Glutamatergic neuron (in vitro differentiated cells): ENCODE data around the gene GTPBP4. TPM values are rescaled to one million over a fixed set of nuclear protein-coding genes. Genes with fewer than 3 reads are reported as not detected.

Source experiments
- DNase-seq: peaks from one replicate; pipeline ENCODE4 v3.0.0; 2022
- H3K27ac Mint-ChIP-seq: one replicate; pipeline ENCODE4 v1.8.0; 2020; ENCODE audit warnings: mild to moderate bottlenecking, mixed read lengths, inconsistent platforms; ENCODE audit not compliant: unreplicated experiment
- H3K27me3 Mint-ChIP-seq: one replicate; pipeline ENCODE4 v1.8.0; 2020; ENCODE audit warnings: mild to moderate bottlenecking, moderate library complexity, mixed read lengths, inconsistent platforms; ENCODE audit not compliant: unreplicated experiment
- H3K36me3 Mint-ChIP-seq: one replicate; pipeline ENCODE4 v1.8.0; 2020; ENCODE audit warnings: mild to moderate bottlenecking, mixed read lengths, inconsistent platforms; ENCODE audit not compliant: unreplicated experiment
- H3K4me1 Mint-ChIP-seq: one replicate; pipeline ENCODE4 v1.8.0; 2020; ENCODE audit warnings: mild to moderate bottlenecking, low read depth, mixed read lengths, inconsistent platforms; ENCODE audit not compliant: unreplicated experiment
- H3K4me3 Mint-ChIP-seq: one replicate; pipeline ENCODE4 v1.8.0; 2020; ENCODE audit warnings: mild to moderate bottlenecking, mixed read lengths, inconsistent platforms; ENCODE audit not compliant: unreplicated experiment
- H3K9me3 Mint-ChIP-seq: one replicate; pipeline ENCODE4 v1.8.0; 2020; ENCODE audit warnings: mild to moderate bottlenecking, moderate library complexity, mixed read lengths, inconsistent platforms; ENCODE audit not compliant: unreplicated experiment
- CTCF ChIP-seq: fragments of 200-600 bp; sonication (generic); IDR thresholded peaks from one replicate; pipeline ENCODE4 v1.5.0; 2021; ENCODE audit not compliant: partially characterized antibody, unreplicated experiment
- total RNA-seq: library from RNA; stranded (reverse); fragmentation: NEBNext Ultra II Directional; extraction: Animal tissue kit (Norgen Biotek cat#: 25700); gene quantifications from one replicate; pipeline ENCODE4 v1.2.1, GENCODE V29; 2021; ENCODE audit not compliant: unreplicated experiment

GTPBP4 gene
- total RNA-seq, 1 donor from 2014 or later, result 45.4 TPM

- Mint-ChIP-seq H3K4me3 (no peak overlapping the region), H3K9me3 (peaks cover 9% of the 10 kb centered on the region), H3K27ac (no peak overlapping the region), H3K36me3 (no peaks in the 10 kb centered on the region), H3K4me1 (no peaks in the 10 kb centered on the region), H3K27me3 (no peaks in the 10 kb centered on the region)
- no peak for DNase-seq
- no peak for TF ChIP-seq CTCF
Observed at GRCh38 chr10:964988-965417, 23.2 kb upstream of the GTPBP4 start.

- Mint-ChIP-seq H3K27ac (no peak overlapping the region), H3K27me3 (no peaks in the 10 kb centered on the region)
- DNase-seq, result no peak
Observed at GRCh38 chr10:966466-967235, 21.6 kb upstream of the GTPBP4 start.

GRCh38 chr10:968546-969199, 19.6 kb upstream of the GTPBP4 start:
- no peak for TF ChIP-seq CTCF
- Mint-ChIP-seq H3K27ac (no peak overlapping the region), H3K9me3 (peaks cover 6% of the 10 kb centered on the region), H3K4me1 (no peaks in the 10 kb centered on the region), H3K4me3 (no peak overlapping the region), H3K27me3 (no peaks in the 10 kb centered on the region), H3K36me3 (no peaks in the 10 kb centered on the region)
- no peak for DNase-seq

More at GRCh38 chr10:966466-967235, 21.6 kb upstream of the GTPBP4 start:
- Mint-ChIP-seq H3K9me3 (peaks cover 10% of the 10 kb centered on the region), H3K4me3 (no peak overlapping the region), H3K36me3 (no peaks in the 10 kb centered on the region), H3K4me1 (no peaks in the 10 kb centered on the region)
- TF ChIP-seq CTCF, result no peak

GRCh38 chr10:969473-970150, 18.6 kb upstream of the GTPBP4 start:
- no peak for DNase-seq
- Mint-ChIP-seq H3K36me3 (no peaks in the 10 kb centered on the region), H3K27me3 (no peaks in the 10 kb centered on the region), H3K27ac (no peak overlapping the region), H3K4me1 (no peaks in the 10 kb centered on the region), H3K9me3 (peaks cover 6% of the 10 kb centered on the region), H3K4me3 (no peak overlapping the region)
- TF ChIP-seq CTCF, result no peak
